Measurements from ENCODE around the gene NBEAL2.

The NBEAL2 gene

GRCh38 chr3:46977811-46978195 is 1.7 kb upstream of the NBEAL2 start:
- no peak for ATAC-seq
- TF ChIP-seq TSHZ2 (CRISPR knock-in tag; IDR thresholded peaks at IDR 0.05) (no peak), CREB5 (CRISPR knock-in tag; IDR thresholded peaks at IDR 0.05; ENCODE audit: low read depth) (no peak), TCF4 (CRISPR knock-in tag; IDR thresholded peaks at IDR 0.05; ENCODE audit: borderline replicate concordance) (no peak), ISL1 (CRISPR knock-in tag; IDR thresholded peaks at IDR 0.05) (no peak), ARNTL (CRISPR knock-in tag; IDR thresholded peaks at IDR 0.05; ENCODE audit: borderline replicate concordance, low read depth) (no peak), GLIS3 (CRISPR knock-in tag; IDR thresholded peaks at IDR 0.05) (no peak), CSRNP3 (CRISPR knock-in tag; IDR thresholded peaks at IDR 0.05) (no peak), BACH2 (CRISPR knock-in tag; IDR thresholded peaks at IDR 0.05; ENCODE audit: borderline replicate concordance) (no peak), OSR1 (CRISPR knock-in tag; IDR thresholded peaks at IDR 0.05) (no peak), ZFP30 (CRISPR knock-in tag; IDR thresholded peaks at IDR 0.05) (no peak), ESRRG (CRISPR knock-in tag; IDR thresholded peaks at IDR 0.05) (no peak), CSDC2 (CRISPR knock-in tag; IDR thresholded peaks at IDR 0.05) (no peak), PPARA (CRISPR knock-in tag; IDR thresholded peaks at IDR 0.05; ENCODE audit: borderline replicate concordance) (no peak), PATZ1 (CRISPR knock-in tag; IDR thresholded peaks at IDR 0.05; ENCODE audit: borderline replicate concordance) (no peak), ZNF70 (CRISPR knock-in tag; IDR thresholded peaks at IDR 0.05) (no peak), ZNF565 (CRISPR knock-in tag; conservative IDR thresholded peaks at IDR 0.05; ENCODE audit: low read depth) (no peak), TOX (CRISPR knock-in tag; IDR thresholded peaks at IDR 0.05; ENCODE audit: borderline replicate concordance) (no peak), ZNF8 (CRISPR knock-in tag; IDR thresholded peaks at IDR 0.05) (no peak), SNAI2 (CRISPR knock-in tag; IDR thresholded peaks at IDR 0.05) (no peak), RARB (CRISPR knock-in tag; IDR thresholded peaks at IDR 0.05) (no peak)

GRCh38 chr3:46978381-46978780 is 1.1 kb upstream of the NBEAL2 start:
- TF ChIP-seq POU6F1 (CRISPR knock-in tag; IDR thresholded peaks at IDR 0.05; ENCODE audit: borderline replicate concordance, low read depth) = no peak
- no peak for TF ChIP-seq ZNF8 (CRISPR knock-in tag; IDR thresholded peaks at IDR 0.05)
- no peak for TF ChIP-seq ISL1 (CRISPR knock-in tag; IDR thresholded peaks at IDR 0.05)
- TF ChIP-seq ZFP3 (CRISPR knock-in tag; IDR thresholded peaks at IDR 0.05) = no peak
- ATAC-seq = no peak

GRCh38 chr3:46979958-46980497 is 562 bp downstream of the NBEAL2 start:
- no peak for TF ChIP-seq ZNF70 (CRISPR knock-in tag; IDR thresholded peaks at IDR 0.05)
- no peak for TF ChIP-seq SNAI2 (CRISPR knock-in tag; IDR thresholded peaks at IDR 0.05)
- no peak for TF ChIP-seq CSRNP3 (CRISPR knock-in tag; IDR thresholded peaks at IDR 0.05)
- TF ChIP-seq ARNTL (CRISPR knock-in tag; IDR thresholded peaks at IDR 0.05; ENCODE audit: borderline replicate concordance, low read depth) = no peak
- no peak for TF ChIP-seq TOX (CRISPR knock-in tag; IDR thresholded peaks at IDR 0.05; ENCODE audit: borderline replicate concordance)
- TF ChIP-seq OSR1 (CRISPR knock-in tag; IDR thresholded peaks at IDR 0.05) = no peak
- no peak for TF ChIP-seq ZFP30 (CRISPR knock-in tag; IDR thresholded peaks at IDR 0.05)
- TF ChIP-seq BACH2 (CRISPR knock-in tag; IDR thresholded peaks at IDR 0.05; ENCODE audit: borderline replicate concordance) = no peak
- TF ChIP-seq ZNF8 (CRISPR knock-in tag; IDR thresholded peaks at IDR 0.05) = no peak
- no peak for TF ChIP-seq CREB5 (CRISPR knock-in tag; IDR thresholded peaks at IDR 0.05; ENCODE audit: low read depth)
- TF ChIP-seq RARB (CRISPR knock-in tag; IDR thresholded peaks at IDR 0.05) = no peak
- ATAC-seq = no peak
